ENCODE measurements around the gene CRELD2. TPM values are rescaled to one million over a fixed set of nuclear protein-coding genes. Genes with fewer than 3 reads are reported as not detected.

Gene CRELD2
- total RNA-seq, 2 experiments from 2014 or later, result 58.0 to 58.1 TPM

- no peaks in the 10 kb centered on the region for H3K27me3 Mint-ChIP-seq (ENCODE audit: low read depth)
- H3K4me3 Mint-ChIP-seq, result no peak overlapping the region
- H3K4me1 Mint-ChIP-seq (ENCODE audit: low read depth), result peaks cover 21% of the 10 kb centered on the region
- ATAC-seq (no peak), DNase-seq (no peak)
- no peak overlapping the region for H3K27ac Mint-ChIP-seq
- ChIA-PET POLR2A (interaction anchor here (1.0 kb wide), 1 partner anchor 14 kb away, joined by 3 read pairs; no protein-coding TSS in a partner anchor), CTCF (interaction anchor here (0.9 to 1.5 kb wide), 4 partner anchors 10 to 114 kb away, joined by 3 to 5 read pairs (median 4); no protein-coding TSS in a partner anchor)
- peaks cover 71% of the 10 kb centered on the region for H3K36me3 Mint-ChIP-seq (ENCODE audit: low read depth)
- no peaks in the 10 kb centered on the region for H3K9me3 Mint-ChIP-seq (ENCODE audit: insufficient read depth)
These were observed 36.6 kb upstream of the CRELD2 start for GRCh38 chr22:49881856-49882255.

- CTCF ChIA-PET, result interaction anchor here (1.2 to 1.3 kb wide), 2 partner anchors 12 to 115 kb away, joined by 3 to 5 read pairs; no protein-coding TSS in a partner anchor
These were observed 35.7 kb upstream of the CRELD2 start for GRCh38 chr22:49882519-49883293.

GRCh38 chr22:49883294-49883640 is 35.2 kb upstream of the CRELD2 start:
- Mint-ChIP-seq H3K4me3 (no peak overlapping the region), H3K36me3 (ENCODE audit: low read depth) (peaks cover 75% of the 10 kb centered on the region), H3K27me3 (ENCODE audit: low read depth) (no peaks in the 10 kb centered on the region), H3K9me3 (ENCODE audit: insufficient read depth) (no peaks in the 10 kb centered on the region), H3K4me1 (ENCODE audit: low read depth) (peaks cover 20% of the 10 kb centered on the region), H3K27ac (no peak overlapping the region)
- ATAC-seq (no peak), DNase-seq (no peak)
- POLR2A ChIA-PET, result no interaction called here
- CTCF ChIA-PET, result no interaction called here

More at GRCh38 chr22:49882519-49883293, 35.7 kb upstream of the CRELD2 start:
- Mint-ChIP-seq H3K4me1 (ENCODE audit: low read depth) (peaks cover 21% of the 10 kb centered on the region), H3K9me3 (ENCODE audit: insufficient read depth) (no peaks in the 10 kb centered on the region), H3K27me3 (ENCODE audit: low read depth) (no peaks in the 10 kb centered on the region), H3K27ac (no peak overlapping the region), H3K4me3 (no peak overlapping the region), H3K36me3 (ENCODE audit: low read depth) (peaks cover 75% of the 10 kb centered on the region)
- DNase-seq, result no peak
- no peak for ATAC-seq
- POLR2A ChIA-PET, result no interaction called here

- H3K36me3 Mint-ChIP-seq (ENCODE audit: low read depth), result peaks cover 79% of the 10 kb centered on the region
- DNase-seq, result no peak
- CTCF ChIA-PET, result no interaction called here
- no peak overlapping the region for H3K27ac Mint-ChIP-seq
- H3K27me3 Mint-ChIP-seq (ENCODE audit: low read depth), result no peaks in the 10 kb centered on the region
- ATAC-seq, result no peak
- no peak overlapping the region for H3K4me3 Mint-ChIP-seq
- POLR2A ChIA-PET, result no interaction called here
- H3K4me1 Mint-ChIP-seq (ENCODE audit: low read depth), result peaks cover 19% of the 10 kb centered on the region
- H3K9me3 Mint-ChIP-seq (ENCODE audit: insufficient read depth), result no peaks in the 10 kb centered on the region
These were observed 34.4 kb upstream of the CRELD2 start for GRCh38 chr22:49884075-49884474.

- Mint-ChIP-seq H3K4me3 (no peak overlapping the region), H3K4me1 (ENCODE audit: low read depth) (peaks cover 19% of the 10 kb centered on the region), H3K9me3 (ENCODE audit: insufficient read depth) (peaks cover 3% of the 10 kb centered on the region), H3K27me3 (ENCODE audit: low read depth) (no peaks in the 10 kb centered on the region), H3K36me3 (ENCODE audit: low read depth) (peaks cover 83% of the 10 kb centered on the region), H3K27ac (no peak overlapping the region)
- ChIA-PET CTCF (no interaction called here), POLR2A (no interaction called here)
- no peak for ATAC-seq
- no peak for DNase-seq
These were observed 33.8 kb upstream of the CRELD2 start for GRCh38 chr22:49884503-49885260.

- no peaks in the 10 kb centered on the region for H3K27me3 Mint-ChIP-seq (ENCODE audit: low read depth)
- peaks cover 14% of the 10 kb centered on the region for H3K4me1 Mint-ChIP-seq (ENCODE audit: low read depth)
- H3K27ac Mint-ChIP-seq, result no peak overlapping the region
- DNase-seq (no peak), ATAC-seq (no peak)
- peaks cover 84% of the 10 kb centered on the region for H3K36me3 Mint-ChIP-seq (ENCODE audit: low read depth)
- POLR2A ChIA-PET, result no interaction called here
- no peak overlapping the region for H3K4me3 Mint-ChIP-seq
- CTCF ChIA-PET, result no interaction called here
- H3K9me3 Mint-ChIP-seq (ENCODE audit: insufficient read depth), result peaks cover 4% of the 10 kb centered on the region
These were observed 33.2 kb upstream of the CRELD2 start for GRCh38 chr22:49885281-49885680.

- ChIA-PET POLR2A (no interaction called here), CTCF (no interaction called here)
- DNase-seq, result no peak
- Mint-ChIP-seq H3K27ac (no peak overlapping the region), H3K4me3 (no peak overlapping the region), H3K36me3 (ENCODE audit: low read depth) (peaks cover 87% of the 10 kb centered on the region), H3K4me1 (ENCODE audit: low read depth) (peaks cover 10% of the 10 kb centered on the region), H3K9me3 (ENCODE audit: insufficient read depth) (peaks cover 6% of the 10 kb centered on the region), H3K27me3 (ENCODE audit: low read depth) (no peaks in the 10 kb centered on the region)
- no peak for ATAC-seq
These were observed 32.6 kb upstream of the CRELD2 start for GRCh38 chr22:49885881-49886280.

GRCh38 chr22:49886346-49887063 is 31.9 kb upstream of the CRELD2 start:
- CTCF ChIA-PET, result interaction anchor here (0.8 to 1.1 kb wide), 2 partner anchors 19 to 27 kb away, joined by 3 read pairs; no protein-coding TSS in a partner anchor
- POLR2A ChIA-PET, result no interaction called here

GRCh38 chr22:49887064-49887451 is 31.4 kb upstream of the CRELD2 start:
- Mint-ChIP-seq H3K27ac (no peak overlapping the region), H3K4me3 (no peak overlapping the region), H3K27me3 (ENCODE audit: low read depth) (no peaks in the 10 kb centered on the region), H3K9me3 (ENCODE audit: insufficient read depth) (peaks cover 6% of the 10 kb centered on the region), H3K36me3 (ENCODE audit: low read depth) (peaks cover 90% of the 10 kb centered on the region), H3K4me1 (ENCODE audit: low read depth) (peaks cover 2% of the 10 kb centered on the region)
- ChIA-PET CTCF (interaction anchor here (0.8 to 1.1 kb wide), 2 partner anchors 19 to 28 kb away, joined by 3 read pairs; no protein-coding TSS in a partner anchor), POLR2A (no interaction called here)
- ATAC-seq (no peak), DNase-seq (no peak)

More at GRCh38 chr22:49886346-49887063, 31.9 kb upstream of the CRELD2 start:
- H3K36me3 Mint-ChIP-seq (ENCODE audit: low read depth), result peaks cover 91% of the 10 kb centered on the region
- H3K27ac Mint-ChIP-seq, result no peak overlapping the region
- H3K4me3 Mint-ChIP-seq, result no peak overlapping the region
- no peak for ATAC-seq
- no peaks in the 10 kb centered on the region for H3K27me3 Mint-ChIP-seq (ENCODE audit: low read depth)
- peaks cover 6% of the 10 kb centered on the region for H3K9me3 Mint-ChIP-seq (ENCODE audit: insufficient read depth)
- no peak for DNase-seq
- peaks cover 7% of the 10 kb centered on the region for H3K4me1 Mint-ChIP-seq (ENCODE audit: low read depth)

GRCh38 chr22:49887702-49888101 is 30.7 kb upstream of the CRELD2 start:
- ATAC-seq (no peak), DNase-seq (no peak)
- H3K9me3 Mint-ChIP-seq (ENCODE audit: insufficient read depth), result peaks cover 6% of the 10 kb centered on the region
- H3K27me3 Mint-ChIP-seq (ENCODE audit: low read depth), result no peaks in the 10 kb centered on the region
- no peak overlapping the region for H3K4me3 Mint-ChIP-seq
- POLR2A ChIA-PET, result no interaction called here
- H3K4me1 Mint-ChIP-seq (ENCODE audit: low read depth), result no peaks in the 10 kb centered on the region
- H3K36me3 Mint-ChIP-seq (ENCODE audit: low read depth), result peaks cover 95% of the 10 kb centered on the region
- CTCF ChIA-PET, result interaction anchor here (0.8 kb wide), 1 partner anchor 28 kb away, joined by 3 read pairs; no protein-coding TSS in a partner anchor
- H3K27ac Mint-ChIP-seq, result no peak overlapping the region

- peaks cover 6% of the 10 kb centered on the region for H3K9me3 Mint-ChIP-seq (ENCODE audit: insufficient read depth)
- no peak overlapping the region for H3K27ac Mint-ChIP-seq
- H3K4me1 Mint-ChIP-seq (ENCODE audit: low read depth), result no peaks in the 10 kb centered on the region
- H3K27me3 Mint-ChIP-seq (ENCODE audit: low read depth), result no peaks in the 10 kb centered on the region
- ATAC-seq, result no peak
- no peak for DNase-seq
- peaks cover 92% of the 10 kb centered on the region for H3K36me3 Mint-ChIP-seq (ENCODE audit: low read depth)
- no peak overlapping the region for H3K4me3 Mint-ChIP-seq
- CTCF ChIA-PET, result no interaction called here
- POLR2A ChIA-PET, result no interaction called here
These were observed 29.4 kb upstream of the CRELD2 start for GRCh38 chr22:49889071-49889470.

Data from activated CD8-positive, alpha-beta T cell treated with anti-CD3 and anti-CD28 coated beads, Interleukin-2, amount 10 ng/mL, durations not matched to agents 7 days and 5 days (primary cell).